PFSK-1 (cell line): ENCODE results near the gene GDPD5.

Source experiments
- POLR2AphosphoS5 ChIP-seq: IDR thresholded peaks from 2 replicates; pipeline ENCODE4 v1.6.1; 2012; ENCODE audit warnings: low read depth, mild to moderate bottlenecking, control low read depth, low read length, moderate library complexity
- REST ChIP-seq, 2 experiments: IDR thresholded peaks; 2 replicates each; pipeline versions ENCODE4 v1.6.1 to v1.8.0; 2011 to 2012; ENCODE audit warnings: low read depth in 2 of 2, low read length in 2 of 2, control low read depth in 1 of 2, inconsistent platforms in 1 of 2, mild to moderate bottlenecking in 1 of 2, moderate library complexity in 1 of 2; ENCODE audit not compliant: insufficient read depth in 1 of 2
- SIN3A ChIP-seq: IDR thresholded peaks from 2 replicates; pipeline ENCODE4 v1.6.1; 2012; ENCODE audit warnings: mild to moderate bottlenecking, low read length, moderate library complexity, borderline replicate concordance; ENCODE audit not compliant: insufficient read depth
- TAF1 ChIP-seq: IDR thresholded peaks from 2 replicates; pipeline ENCODE4 v1.6.1; 2012; ENCODE audit warnings: low read length, control low read depth, borderline replicate concordance; ENCODE audit not compliant: insufficient read depth

GRCh38 chr11:75510004-75510722, 15.6 kb downstream of the GDPD5 start:
- TF ChIP-seq POLR2AphosphoS5 (no peak), SIN3A (no peak), REST (IDR thresholded peaks at IDR 0.05; ENCODE audit: insufficient read depth in 1 of 2, low read depth in 2 of 2, low read length in 2 of 2) (no peak), TAF1 (no peak)
